Dendritic cell treated with granulocyte-macrophage colony-stimulating factor and Interleukin-4, amounts not matched to agents 40 ng/mL and 50 ng/mL, for 4 days (primary cell): Measurements from ENCODE around the gene DMRTC2.
"Not testable (repeated sequence)": the region's sequence is repeated elsewhere in the genome, so short reads cannot be mapped to it uniquely, and the experiment has no call there.

Experiments used
- H3K27ac Mint-ChIP-seq: one replicate; pipeline ENCODE4 v1.8.0; 2022; ENCODE audit warnings: mild to moderate bottlenecking, mixed read lengths
- H3K27me3 Mint-ChIP-seq: one replicate; pipeline ENCODE4 v1.8.0; 2022; ENCODE audit warnings: mild to moderate bottlenecking, mixed read lengths
- H3K36me3 Mint-ChIP-seq: one replicate; pipeline ENCODE4 v1.8.0; 2022; ENCODE audit warnings: low read depth, mixed read lengths
- H3K4me1 Mint-ChIP-seq: one replicate; pipeline ENCODE4 v1.8.0; 2022; ENCODE audit warnings: low read depth, mixed read lengths
- H3K4me3 Mint-ChIP-seq: one replicate; pipeline ENCODE4 v1.8.0; 2022; ENCODE audit warnings: mild to moderate bottlenecking, moderate library complexity, mixed read lengths
- H3K9me3 Mint-ChIP-seq: one replicate; pipeline ENCODE4 v1.8.0; 2022; ENCODE audit warnings: mixed read lengths
- intact Hi-C: fragments of 100-400 bp; cut with micrococcal nuclease; formaldehyde crosslinking; loops from one replicate; pipeline ENCODE4 v1.15.0; 2022

DMRTC2 gene

GRCh38 chr19:41869374-41869955 lies 24.6 kb downstream of the DMRTC2 start:
- peak overlapping the region; percentile 25 for H3K27ac Mint-ChIP-seq
- H3K4me3 Mint-ChIP-seq = no peak overlapping the region
- peaks cover 85% of the 10 kb centered on the region for H3K4me1 Mint-ChIP-seq
- intact Hi-C loops = no loop called here
- H3K9me3 Mint-ChIP-seq = no peaks in the 10 kb centered on the region
- H3K27me3 Mint-ChIP-seq = no peaks in the 10 kb centered on the region
- peaks cover 84% of the 10 kb centered on the region for H3K36me3 Mint-ChIP-seq

DNA sequence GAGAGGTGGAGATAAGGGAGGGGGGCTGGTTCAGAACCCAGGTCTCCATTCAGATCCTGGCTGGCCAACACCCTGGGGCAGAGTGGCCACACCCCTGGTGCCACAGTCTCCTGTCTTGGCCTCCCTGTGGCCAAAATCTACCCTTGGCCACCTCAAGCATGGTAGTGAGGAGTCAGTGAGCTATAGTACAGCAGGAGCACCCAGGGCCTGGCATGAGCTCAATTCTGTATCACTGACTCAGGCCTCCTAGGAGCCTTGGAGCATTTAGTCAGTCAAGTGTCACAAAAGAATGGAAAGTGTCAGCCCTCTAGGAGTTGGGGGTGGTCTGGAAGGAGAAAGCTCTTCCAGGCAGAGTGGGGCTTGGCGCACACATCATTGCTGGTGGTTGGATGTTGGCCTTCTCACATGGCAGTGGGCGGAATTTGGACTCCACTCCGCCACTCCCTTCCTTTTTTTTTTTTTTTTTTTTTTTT lies 25.6 kb downstream of the DMRTC2 start:
- Mint-ChIP-seq H3K9me3 (no peaks in the 10 kb centered on the region), H3K4me3 (peak overlapping the region; percentile 17), H3K4me1 (peaks cover 81% of the 10 kb centered on the region), H3K27me3 (no peaks in the 10 kb centered on the region), H3K27ac (peak overlapping the region; percentile 77), H3K36me3 (peaks cover 75% of the 10 kb centered on the region)
- intact Hi-C loops = loop anchor here (5.0 kb wide), 1 partner anchor 87 kb away; the partner anchor contains the start of gene RABAC1

- H3K27ac Mint-ChIP-seq = peak overlapping the region; percentile 77
- H3K4me1 Mint-ChIP-seq = peaks cover 76% of the 10 kb centered on the region
- H3K4me3 Mint-ChIP-seq = no peak overlapping the region
- H3K36me3 Mint-ChIP-seq = peaks cover 61% of the 10 kb centered on the region
- intact Hi-C loops = loop anchor here (2.0 to 5.0 kb wide), 2 partner anchors 63 to 86 kb away; partner anchors contain the start of gene RABAC1
- no peaks in the 10 kb centered on the region for H3K27me3 Mint-ChIP-seq
- no peaks in the 10 kb centered on the region for H3K9me3 Mint-ChIP-seq
Observed at GRCh38 chr19:41871573-41872383, 26.9 kb downstream of the DMRTC2 start.

GRCh38 chr19:41872384-41872774 lies 27.5 kb downstream of the DMRTC2 start:
- Mint-ChIP-seq H3K4me1 (peaks cover 76% of the 10 kb centered on the region), H3K27ac (peak overlapping the region; percentile 77), H3K4me3 (peak overlapping the region; percentile 20), H3K36me3 (peaks cover 55% of the 10 kb centered on the region), H3K9me3 (no peaks in the 10 kb centered on the region), H3K27me3 (no peaks in the 10 kb centered on the region)
- intact Hi-C loops = loop anchor here (2.0 to 5.0 kb wide), 2 partner anchors 62 to 85 kb away; partner anchors contain the start of gene RABAC1

GRCh38 chr19:41872775-41873647 lies 28.2 kb downstream of the DMRTC2 start:
- H3K4me3 Mint-ChIP-seq = no peak overlapping the region
- intact Hi-C loops = loop anchor here (2.0 to 5.0 kb wide), 2 partner anchors 62 to 84 kb away; partner anchors contain the start of gene RABAC1
- H3K36me3 Mint-ChIP-seq = peaks cover 49% of the 10 kb centered on the region
- no peaks in the 10 kb centered on the region for H3K9me3 Mint-ChIP-seq
- H3K27me3 Mint-ChIP-seq = no peaks in the 10 kb centered on the region
- no peak overlapping the region for H3K27ac Mint-ChIP-seq
- peaks cover 76% of the 10 kb centered on the region for H3K4me1 Mint-ChIP-seq

GRCh38 chr19:41875973-41876372 lies 31.1 kb downstream of the DMRTC2 start:
- H3K27ac Mint-ChIP-seq, intact Hi-C loops, H3K27me3 Mint-ChIP-seq, H3K9me3 Mint-ChIP-seq, H3K4me3 Mint-ChIP-seq: not testable (repeated sequence)
- Mint-ChIP-seq H3K4me1 (peaks cover 61% of the 10 kb centered on the region), H3K36me3 (peaks cover 19% of the 10 kb centered on the region)

- Mint-ChIP-seq H3K9me3 (no peaks in the 10 kb centered on the region), H3K4me3 (peak within 1 kb of the TSS; percentile 13), H3K27me3 (no peaks in the 10 kb centered on the region), H3K27ac (peak within 1 kb of the TSS; percentile 73), H3K36me3 (peaks cover 8% of the 10 kb centered on the region), H3K4me1 (peaks cover 55% of the 10 kb centered on the region)
- intact Hi-C loops = no loop called here
Observed at GRCh38 chr19:41876847-41877832, 32.3 kb downstream of the DMRTC2 start, which contains the start of gene CD79A. Gene CD79A (plus strand): TSS chr19:41877279. CDS start chr19:41877305, 26 bp downstream.

- intact Hi-C loops = no loop called here
- no peaks in the 10 kb centered on the region for H3K36me3 Mint-ChIP-seq
- no peaks in the 10 kb centered on the region for H3K9me3 Mint-ChIP-seq
- no peaks in the 10 kb centered on the region for H3K27me3 Mint-ChIP-seq
- peaks cover 51% of the 10 kb centered on the region for H3K4me1 Mint-ChIP-seq
- peak overlapping the region; percentile 2 for H3K4me3 Mint-ChIP-seq
- peak overlapping the region; percentile 73 for H3K27ac Mint-ChIP-seq
Observed at GRCh38 chr19:41877916-41878905, 33.4 kb downstream of the DMRTC2 start.

DNA sequence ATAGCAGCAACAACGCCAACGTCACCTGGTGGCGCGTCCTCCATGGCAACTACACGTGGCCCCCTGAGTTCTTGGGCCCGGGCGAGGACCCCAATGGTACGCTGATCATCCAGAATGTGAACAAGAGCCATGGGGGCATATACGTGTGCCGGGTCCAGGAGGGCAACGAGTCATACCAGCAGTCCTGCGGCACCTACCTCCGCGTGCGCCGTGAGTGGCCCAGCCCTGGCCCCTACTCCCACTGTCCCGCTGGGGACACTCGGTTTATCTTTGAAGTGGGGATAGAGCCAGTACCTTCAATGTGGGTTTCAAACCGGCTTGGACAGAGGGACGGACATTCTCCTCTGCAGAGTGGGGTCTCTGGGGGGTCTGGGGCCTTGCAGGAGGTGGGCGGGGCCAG lies 34.2 kb downstream of the DMRTC2 start:
- H3K4me3 Mint-ChIP-seq = no peak overlapping the region
- intact Hi-C loops = no loop called here
- H3K27me3 Mint-ChIP-seq = no peaks in the 10 kb centered on the region
- no peaks in the 10 kb centered on the region for H3K9me3 Mint-ChIP-seq
- H3K36me3 Mint-ChIP-seq = peaks cover 6% of the 10 kb centered on the region
- H3K27ac Mint-ChIP-seq = peak overlapping the region; percentile 73
- H3K4me1 Mint-ChIP-seq = peaks cover 48% of the 10 kb centered on the region

- H3K4me3 Mint-ChIP-seq = no peak overlapping the region
- no peaks in the 10 kb centered on the region for H3K9me3 Mint-ChIP-seq
- intact Hi-C loops = no loop called here
Observed at GRCh38 chr19:41879670-41880328, 35.0 kb downstream of the DMRTC2 start.

GRCh38 chr19:41880329-41880708 lies 35.5 kb downstream of the DMRTC2 start:
- no peak overlapping the region for H3K4me3 Mint-ChIP-seq
- no peaks in the 10 kb centered on the region for H3K9me3 Mint-ChIP-seq
- H3K36me3 Mint-ChIP-seq = peaks cover 12% of the 10 kb centered on the region
- H3K27me3 Mint-ChIP-seq = no peaks in the 10 kb centered on the region
- H3K4me1 Mint-ChIP-seq = peaks cover 58% of the 10 kb centered on the region
- H3K27ac Mint-ChIP-seq = peak overlapping the region; percentile 47
- intact Hi-C loops = no loop called here

More at GRCh38 chr19:41879670-41880328, 35.0 kb downstream of the DMRTC2 start:
- Mint-ChIP-seq H3K27ac (peak overlapping the region; percentile 47), H3K4me1 (peaks cover 53% of the 10 kb centered on the region), H3K36me3 (peaks cover 8% of the 10 kb centered on the region), H3K27me3 (no peaks in the 10 kb centered on the region)
